Measurements from ENCODE around the gene ANKRD13B. TPM values are rescaled to one million over a fixed set of nuclear protein-coding genes. Genes with fewer than 3 reads are reported as not detected.

Gene ANKRD13B
- total and polyA plus RNA-seq, 2 of the 13 experiments (the other 11 are each of a cell fraction or from before 2014, with no cell fraction given) = 1.7 to 1.8 TPM

DNA sequence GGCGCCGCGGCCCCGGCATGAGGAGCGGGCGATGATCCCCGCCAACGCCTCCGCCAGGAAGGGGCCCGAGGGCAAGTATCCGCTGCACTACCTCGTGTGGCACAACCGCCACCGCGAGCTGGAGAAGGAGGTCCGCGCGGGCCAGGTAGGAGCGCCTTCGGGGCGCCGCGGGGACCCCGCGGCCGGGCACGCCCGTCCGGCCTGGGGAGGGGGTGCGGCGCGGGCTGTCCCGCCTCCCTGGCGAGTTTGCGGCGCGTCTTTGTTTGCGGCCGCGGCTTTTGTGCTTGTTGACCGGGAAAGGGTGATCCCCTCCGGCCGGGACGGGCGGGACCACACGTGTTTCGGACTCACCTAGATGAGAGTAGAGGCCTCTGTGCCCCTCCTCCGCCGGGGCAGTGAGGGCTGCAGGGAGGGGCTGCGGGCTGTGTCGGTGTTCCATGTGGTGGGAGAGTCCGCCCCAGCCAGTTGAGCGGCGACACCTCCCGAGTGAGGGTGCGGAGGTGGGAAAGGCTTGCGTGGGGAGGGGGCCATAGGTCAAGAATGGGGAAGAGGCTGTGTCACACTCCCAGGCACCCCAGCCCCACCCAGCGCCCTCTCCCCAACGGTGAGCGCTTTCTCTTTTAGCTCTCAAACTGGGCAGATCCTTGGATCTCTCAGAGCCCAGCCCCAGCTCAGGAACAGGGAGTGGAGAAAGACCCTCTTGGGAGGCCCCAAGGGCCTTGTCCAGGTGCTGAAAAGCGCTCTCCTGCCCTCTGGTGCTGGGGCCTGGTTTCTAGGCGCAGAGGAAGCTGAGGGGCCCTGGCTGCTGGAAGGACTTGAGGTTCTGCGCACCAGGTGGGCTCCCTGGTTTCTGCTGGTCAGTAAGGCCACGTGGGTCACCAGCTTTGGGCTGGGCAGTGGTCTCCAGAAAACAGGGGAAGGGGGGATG is 923 bp downstream of the ANKRD13B start (continued):
- TF ChIP-seq, protein P1, sequence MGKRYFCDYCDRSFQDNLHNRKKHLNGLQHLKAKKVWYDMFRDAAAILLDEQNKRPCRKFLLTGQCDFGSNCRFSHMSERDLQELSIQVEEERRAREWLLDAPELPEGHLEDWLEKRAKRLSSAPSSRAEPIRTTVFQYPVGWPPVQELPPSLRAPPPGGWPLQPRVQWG (CRISPR knock-in tag; IDR thresholded peaks at IDR 0.05; ENCODE audit: borderline replicate concordance, low read depth) = no peak
- TF ChIP-seq ZNF451 (CRISPR knock-in tag; IDR thresholded peaks at IDR 0.05) = peak; percentile 23; the same call in 1 of the 2 replicates
- TF ChIP-seq FOXA3 (CRISPR knock-in tag; IDR thresholded peaks at IDR 0.05) = no peak; the same call in 1 of the 2 replicates
- TF ChIP-seq, protein P2, sequence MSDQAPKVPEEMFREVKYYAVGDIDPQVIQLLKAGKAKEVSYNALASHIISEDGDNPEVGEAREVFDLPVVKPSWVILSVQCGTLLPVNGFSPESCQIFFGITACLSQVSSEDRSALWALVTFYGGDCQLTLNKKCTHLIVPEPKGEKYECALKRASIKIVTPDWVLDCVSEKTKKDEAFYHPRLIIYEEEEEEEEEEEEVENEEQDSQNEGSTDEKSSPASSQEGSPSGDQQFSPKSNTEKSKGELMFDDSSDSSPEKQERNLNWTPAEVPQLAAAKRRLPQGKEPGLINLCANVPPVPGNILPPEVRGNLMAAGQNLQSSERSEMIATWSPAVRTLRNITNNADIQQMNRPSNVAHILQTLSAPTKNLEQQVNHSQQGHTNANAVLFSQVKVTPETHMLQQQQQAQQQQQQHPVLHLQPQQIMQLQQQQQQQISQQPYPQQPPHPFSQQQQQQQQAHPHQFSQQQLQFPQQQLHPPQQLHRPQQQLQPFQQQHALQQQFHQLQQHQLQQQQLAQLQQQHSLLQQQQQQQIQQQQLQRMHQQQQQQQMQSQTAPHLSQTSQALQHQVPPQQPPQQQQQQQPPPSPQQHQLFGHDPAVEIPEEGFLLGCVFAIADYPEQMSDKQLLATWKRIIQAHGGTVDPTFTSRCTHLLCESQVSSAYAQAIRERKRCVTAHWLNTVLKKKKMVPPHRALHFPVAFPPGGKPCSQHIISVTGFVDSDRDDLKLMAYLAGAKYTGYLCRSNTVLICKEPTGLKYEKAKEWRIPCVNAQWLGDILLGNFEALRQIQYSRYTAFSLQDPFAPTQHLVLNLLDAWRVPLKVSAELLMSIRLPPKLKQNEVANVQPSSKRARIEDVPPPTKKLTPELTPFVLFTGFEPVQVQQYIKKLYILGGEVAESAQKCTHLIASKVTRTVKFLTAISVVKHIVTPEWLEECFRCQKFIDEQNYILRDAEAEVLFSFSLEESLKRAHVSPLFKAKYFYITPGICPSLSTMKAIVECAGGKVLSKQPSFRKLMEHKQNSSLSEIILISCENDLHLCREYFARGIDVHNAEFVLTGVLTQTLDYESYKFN (CRISPR knock-in tag; conservative IDR thresholded peaks at IDR 0.05) = no peak
- peak; percentile 38; the same call in 1 of the 2 replicates for TF ChIP-seq KMT2B (CRISPR knock-in tag; IDR thresholded peaks at IDR 0.05)
- no peak for TF ChIP-seq SSRP1 (CRISPR knock-in tag; IDR thresholded peaks at IDR 0.05)
- peak; percentile 29; the same call in 1 of the 2 replicates for TF ChIP-seq SMC3 (IDR thresholded peaks at IDR 0.05; ENCODE audit: low read length)
- TF ChIP-seq SP4 (CRISPR knock-in tag; IDR thresholded peaks at IDR 0.05) = peak; percentile 56; the same call in 1 of the 2 replicates
- no peak for TF ChIP-seq FOXM1 (CRISPR knock-in tag; IDR thresholded peaks at IDR 0.05)
- TF ChIP-seq MYC (CRISPR knock-in tag; IDR thresholded peaks at IDR 0.05; ENCODE audit: borderline replicate concordance) = no peak
- TF ChIP-seq, protein P3, sequence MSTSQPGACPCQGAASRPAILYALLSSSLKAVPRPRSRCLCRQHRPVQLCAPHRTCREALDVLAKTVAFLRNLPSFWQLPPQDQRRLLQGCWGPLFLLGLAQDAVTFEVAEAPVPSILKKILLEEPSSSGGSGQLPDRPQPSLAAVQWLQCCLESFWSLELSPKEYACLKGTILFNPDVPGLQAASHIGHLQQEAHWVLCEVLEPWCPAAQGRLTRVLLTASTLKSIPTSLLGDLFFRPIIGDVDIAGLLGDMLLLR (CRISPR knock-in tag; IDR thresholded peaks at IDR 0.05) = peak; percentile 48; the same call in 1 of the 2 replicates
- TF ChIP-seq, protein P4, sequence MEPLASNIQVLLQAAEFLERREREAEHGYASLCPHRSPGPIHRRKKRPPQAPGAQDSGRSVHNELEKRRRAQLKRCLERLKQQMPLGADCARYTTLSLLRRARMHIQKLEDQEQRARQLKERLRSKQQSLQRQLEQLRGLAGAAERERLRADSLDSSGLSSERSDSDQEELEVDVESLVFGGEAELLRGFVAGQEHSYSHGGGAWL (CRISPR knock-in tag; IDR thresholded peaks at IDR 0.05) = no peak; the same call in 1 of the 2 replicates
- no peak for TF ChIP-seq SKI (IDR thresholded peaks at IDR 0.05; ENCODE audit: partially characterized antibody)
- TF ChIP-seq SMYD3 (CRISPR knock-in tag; IDR thresholded peaks at IDR 0.05) = no peak
- peak; percentile 28; the same call in 1 of the 2 replicates for TF ChIP-seq MEF2D (CRISPR knock-in tag; IDR thresholded peaks at IDR 0.05)
- TF ChIP-seq ZBTB7A (CRISPR knock-in tag; IDR thresholded peaks at IDR 0.05) = peak; percentile 73; the same call in 1 of the 2 replicates
- TF ChIP-seq, protein P5, sequence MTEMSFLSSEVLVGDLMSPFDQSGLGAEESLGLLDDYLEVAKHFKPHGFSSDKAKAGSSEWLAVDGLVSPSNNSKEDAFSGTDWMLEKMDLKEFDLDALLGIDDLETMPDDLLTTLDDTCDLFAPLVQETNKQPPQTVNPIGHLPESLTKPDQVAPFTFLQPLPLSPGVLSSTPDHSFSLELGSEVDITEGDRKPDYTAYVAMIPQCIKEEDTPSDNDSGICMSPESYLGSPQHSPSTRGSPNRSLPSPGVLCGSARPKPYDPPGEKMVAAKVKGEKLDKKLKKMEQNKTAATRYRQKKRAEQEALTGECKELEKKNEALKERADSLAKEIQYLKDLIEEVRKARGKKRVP (CRISPR knock-in tag; IDR thresholded peaks at IDR 0.05) = 0 out of 4 replicates have a peak, but pooled peaks of 1 of the 2 experiments have one; percentile 12
- TF ChIP-seq ZNF337 (CRISPR knock-in tag; IDR thresholded peaks at IDR 0.05; ENCODE audit: borderline replicate concordance, low read depth) = no peak
- no peak for TF ChIP-seq THAP9 (CRISPR knock-in tag; IDR thresholded peaks at IDR 0.05; ENCODE audit: borderline replicate concordance)
- no peak for TF ChIP-seq KLF9 (CRISPR knock-in tag; IDR thresholded peaks at IDR 0.05; ENCODE audit: low read depth)

Data from HepG2 (cell line).